HG03025 (cell line): Measurements from ENCODE around the gene AHSG.

Experiments
- ATAC-seq: cut with Tn5 transposase; IDR thresholded peaks from one replicate; pipeline ENCODE4 v1.9.1; 2021; ENCODE audit warnings: mild to moderate bottlenecking, moderate library complexity; ENCODE audit not compliant: unreplicated experiment, low FRiP score

Gene AHSG

DNA sequence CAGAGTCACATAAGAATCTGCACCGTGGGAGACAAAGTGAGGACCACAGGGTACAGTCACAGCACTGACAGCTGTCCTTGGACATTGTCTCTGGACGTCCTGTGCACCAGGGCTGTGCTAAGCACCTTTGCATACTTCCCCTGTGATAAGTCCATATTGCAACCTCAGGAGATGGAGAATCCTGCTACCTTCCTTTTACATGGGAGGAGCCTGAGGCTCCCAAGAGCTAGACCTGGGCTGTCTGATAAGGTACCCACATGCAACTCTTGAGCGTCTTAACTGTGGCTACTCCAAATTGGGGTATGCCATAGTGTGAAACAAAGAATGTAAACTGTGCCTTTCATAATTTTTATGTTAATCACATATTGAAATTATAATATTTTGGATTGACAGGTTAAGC is 24.8 kb downstream of the AHSG start:
- no peak for ATAC-seq

DNA sequence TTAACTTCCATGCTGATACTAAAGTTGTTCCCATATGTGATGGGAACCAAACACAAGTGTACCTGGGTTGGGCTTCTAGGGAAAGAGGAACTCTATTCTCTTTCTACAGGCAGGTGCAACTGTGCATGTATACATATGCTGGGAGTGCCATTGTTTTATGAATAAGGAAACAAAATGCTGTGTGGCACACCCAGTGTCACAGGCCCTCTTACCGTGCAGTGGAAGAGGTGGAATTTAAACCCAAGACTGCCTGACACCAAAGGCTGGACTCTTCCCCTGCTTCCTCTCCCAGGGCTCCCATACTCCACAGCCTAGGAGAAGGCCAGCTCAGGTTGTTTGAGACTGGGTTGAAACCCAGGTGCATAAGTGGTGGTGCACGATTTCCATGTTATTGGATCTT is 25.4 kb downstream of the AHSG start:
- ATAC-seq, result no peak

DNA sequence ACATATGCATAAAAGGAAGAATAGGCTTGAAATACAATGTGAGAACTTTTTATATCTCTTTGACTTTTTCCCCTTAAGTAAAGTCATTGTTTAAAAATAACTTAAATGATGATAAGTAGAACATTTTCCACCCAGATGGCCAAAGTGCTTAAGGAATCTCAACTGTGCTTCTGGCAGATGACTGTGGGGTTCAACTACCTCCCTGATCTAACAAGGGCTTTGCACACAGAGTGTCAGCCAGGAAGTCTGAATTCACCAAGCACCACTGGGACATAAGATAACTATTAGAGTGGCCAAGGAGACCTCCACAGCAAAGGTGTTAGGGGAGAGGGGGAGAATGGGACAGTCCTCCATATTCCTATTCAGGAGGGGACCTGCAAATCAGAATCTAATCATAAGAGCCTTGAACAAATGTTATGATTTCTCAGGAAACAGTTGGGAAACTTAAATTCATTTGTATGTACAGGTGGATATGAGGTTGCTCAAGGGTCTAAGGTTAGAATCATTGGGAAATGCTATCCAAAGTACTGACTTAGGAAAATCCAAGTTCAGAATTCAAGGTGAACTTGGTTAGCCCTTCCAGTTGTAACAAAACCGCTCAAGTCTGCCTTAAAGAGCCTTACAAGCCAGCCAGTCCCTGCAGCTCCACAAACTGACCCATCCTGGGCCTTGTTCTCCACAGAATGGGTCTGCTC is 27.1 kb downstream of the AHSG start, which contains the start of gene FETUB:
Gene FETUB, plus strand, starts transcription at position 622 of the 695 bp plus-strand sequence. Its CDS starts 62 bp downstream, at position 684.
- ATAC-seq, result no peak

DNA sequence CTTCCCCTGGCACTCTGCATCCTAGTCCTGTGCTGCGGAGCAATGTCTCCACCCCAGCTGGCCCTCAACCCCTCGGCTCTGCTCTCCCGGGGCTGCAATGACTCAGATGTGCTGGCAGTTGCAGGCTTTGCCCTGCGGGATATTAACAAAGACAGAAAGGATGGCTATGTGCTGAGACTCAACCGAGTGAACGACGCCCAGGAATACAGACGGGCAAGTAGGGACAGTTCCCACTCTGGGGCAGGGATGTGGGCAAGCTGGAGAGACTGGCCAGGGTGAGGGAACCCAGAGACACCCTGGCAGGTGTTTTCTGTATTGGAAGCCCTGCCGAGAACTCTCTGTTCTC is 27.6 kb downstream of the AHSG start:
- no peak for ATAC-seq

DNA sequence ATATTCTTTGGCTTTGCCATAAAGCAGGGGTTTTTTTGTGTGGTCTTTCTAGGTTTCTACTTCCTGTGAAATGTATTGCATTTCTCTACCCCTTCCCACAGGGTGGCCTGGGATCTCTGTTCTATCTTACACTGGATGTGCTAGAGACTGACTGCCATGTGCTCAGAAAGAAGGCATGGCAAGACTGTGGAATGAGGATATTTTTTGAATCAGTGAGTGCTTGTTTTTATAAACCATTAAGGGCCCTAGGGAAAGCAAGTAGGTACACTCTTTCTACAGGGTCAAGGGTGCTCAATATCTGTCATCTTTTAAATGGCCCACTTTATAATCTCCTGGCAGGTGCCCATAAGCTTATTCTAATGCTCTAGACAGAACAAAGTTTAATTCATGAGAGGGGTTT is 28.1 kb downstream of the AHSG start:
- no peak for ATAC-seq

DNA sequence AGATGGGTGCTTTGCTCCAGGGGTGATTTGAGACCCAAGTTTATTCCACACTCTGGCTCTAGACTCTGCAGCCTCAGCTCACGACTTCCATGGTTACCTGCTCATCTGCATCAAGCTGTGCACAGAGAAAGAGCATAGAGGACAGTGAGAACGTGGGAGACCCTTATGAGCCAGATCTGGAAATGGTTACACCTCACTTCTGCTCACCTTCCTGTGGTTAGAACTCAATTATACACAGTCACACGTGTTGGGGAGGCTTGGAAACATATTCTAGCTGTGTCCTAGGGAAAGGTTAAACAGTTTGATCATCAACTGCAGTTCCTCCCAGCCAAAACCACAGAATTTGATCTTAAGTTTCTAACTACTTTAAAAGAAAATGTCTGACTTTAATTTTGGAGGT is 29.2 kb downstream of the AHSG start:
- ATAC-seq, result no peak

DNA sequence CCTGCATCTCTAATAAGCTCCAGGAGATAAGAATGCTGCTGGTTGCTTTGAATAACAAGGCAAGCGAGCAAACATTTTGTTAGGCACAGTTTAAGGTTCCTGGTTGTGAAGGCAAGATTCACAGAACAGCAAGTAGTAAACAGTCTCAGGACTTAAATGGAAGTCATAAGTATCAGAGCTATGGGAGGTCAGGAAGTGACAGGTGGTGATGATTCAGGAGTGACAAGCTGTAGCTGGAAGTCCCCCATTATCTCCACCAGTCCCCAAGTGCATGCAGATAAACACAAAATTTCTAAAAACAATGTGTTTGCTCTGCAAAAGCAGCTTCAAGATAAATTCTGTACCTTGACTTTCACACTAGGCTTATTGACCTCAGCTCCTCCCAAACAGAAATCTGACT is 30.6 kb downstream of the AHSG start:
- no peak for ATAC-seq

DNA sequence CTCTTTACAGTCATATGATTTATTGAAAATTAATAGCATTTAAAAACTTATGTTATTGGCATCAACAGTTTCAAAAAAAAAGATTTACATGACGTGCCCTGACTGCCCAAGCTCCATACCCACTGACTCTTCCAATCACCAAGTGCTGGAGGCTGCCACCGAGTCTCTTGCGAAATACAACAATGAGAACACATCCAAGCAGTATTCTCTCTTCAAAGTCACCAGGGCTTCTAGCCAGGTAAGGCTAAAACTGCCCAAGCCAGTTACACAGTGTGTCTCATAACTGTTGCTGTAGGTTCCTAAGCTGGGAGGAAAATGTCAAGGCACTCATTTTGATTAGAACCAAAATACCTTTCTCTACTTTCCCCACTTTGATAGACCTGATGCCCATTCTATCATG is 31.8 kb downstream of the AHSG start:
- ATAC-seq, result no peak

DNA sequence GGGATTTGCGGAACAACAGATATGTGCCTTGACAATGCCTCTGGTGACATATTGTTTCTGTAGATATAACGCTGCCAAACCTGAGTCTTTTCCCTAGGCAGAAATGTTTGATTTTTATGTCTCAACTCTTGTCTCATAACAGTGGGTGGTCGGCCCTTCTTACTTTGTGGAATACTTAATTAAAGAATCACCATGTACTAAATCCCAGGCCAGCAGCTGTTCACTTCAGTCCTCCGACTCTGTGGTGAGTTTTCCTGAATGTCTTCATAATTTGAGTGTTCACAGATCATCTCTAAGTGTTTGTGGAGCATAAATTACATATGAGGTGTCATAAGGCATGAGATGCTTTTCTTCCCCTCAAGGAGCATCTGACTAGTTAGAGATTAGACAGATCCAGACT is 33.2 kb downstream of the AHSG start:
- ATAC-seq, result no peak

DNA sequence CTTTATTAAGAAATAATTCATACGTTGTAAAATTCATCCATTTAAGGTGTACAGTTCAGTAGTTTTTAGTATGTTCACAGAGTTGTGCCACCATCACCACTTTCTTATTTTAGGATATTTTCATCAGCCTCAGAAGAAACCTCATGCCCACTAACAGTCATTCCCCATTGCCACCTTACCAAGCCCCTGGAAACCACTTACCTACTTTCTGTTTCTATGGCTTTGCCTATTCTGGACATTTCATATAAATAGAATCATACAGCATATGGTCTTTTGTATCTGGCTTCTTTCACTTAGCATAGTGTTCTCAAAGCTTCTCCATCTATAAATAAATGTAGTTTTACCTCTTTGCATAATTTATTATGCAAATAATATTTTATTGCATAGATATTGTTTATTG is 34.0 kb downstream of the AHSG start:
- ATAC-seq, result no peak

DNA sequence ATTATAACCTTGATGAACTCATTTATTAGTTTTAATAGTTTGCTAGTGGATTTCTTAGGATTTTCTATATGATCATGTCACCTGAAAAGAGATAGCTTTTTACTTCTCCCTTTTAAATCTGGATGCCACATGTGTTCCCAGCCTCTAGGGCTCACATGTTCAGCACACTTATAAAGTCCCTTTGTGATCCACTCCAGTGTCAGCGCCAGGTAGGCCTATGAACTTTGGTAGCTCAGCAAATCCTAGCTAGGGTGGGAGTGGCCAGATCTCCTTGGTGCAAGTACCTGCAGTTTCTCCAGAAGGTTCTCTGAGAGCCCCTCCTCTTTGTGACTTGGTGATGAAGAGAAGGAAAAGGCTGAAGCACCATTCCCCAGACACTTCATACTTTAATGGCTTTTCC is 36.0 kb downstream of the AHSG start:
- ATAC-seq, result no peak

DNA sequence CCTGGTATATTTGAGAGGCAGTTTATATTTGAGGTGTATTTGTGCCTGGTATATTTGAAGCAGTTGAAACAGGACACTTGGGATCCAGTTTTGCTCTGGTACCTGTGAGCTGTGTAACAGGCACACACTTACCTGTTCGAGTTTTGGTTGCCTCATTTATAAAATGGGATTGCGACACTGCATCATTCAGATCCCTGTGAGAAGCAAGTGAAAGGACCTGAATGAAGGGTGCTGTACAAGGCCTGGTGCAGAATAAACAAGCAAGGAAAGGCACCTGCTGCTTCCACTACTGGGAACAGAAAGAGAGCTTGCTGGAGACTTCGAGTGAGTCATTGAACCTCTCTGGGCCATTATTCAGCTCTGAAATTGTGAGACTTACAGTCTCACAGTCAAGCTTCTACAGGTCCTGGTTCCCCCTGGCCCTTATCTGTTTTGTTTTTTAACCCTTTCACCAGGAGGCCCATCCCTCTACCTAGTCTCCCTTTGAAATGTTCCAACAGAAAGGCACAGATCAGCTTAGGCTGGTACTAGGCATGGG is 38.9 kb downstream of the AHSG start:
- ATAC-seq, result no peak

DNA sequence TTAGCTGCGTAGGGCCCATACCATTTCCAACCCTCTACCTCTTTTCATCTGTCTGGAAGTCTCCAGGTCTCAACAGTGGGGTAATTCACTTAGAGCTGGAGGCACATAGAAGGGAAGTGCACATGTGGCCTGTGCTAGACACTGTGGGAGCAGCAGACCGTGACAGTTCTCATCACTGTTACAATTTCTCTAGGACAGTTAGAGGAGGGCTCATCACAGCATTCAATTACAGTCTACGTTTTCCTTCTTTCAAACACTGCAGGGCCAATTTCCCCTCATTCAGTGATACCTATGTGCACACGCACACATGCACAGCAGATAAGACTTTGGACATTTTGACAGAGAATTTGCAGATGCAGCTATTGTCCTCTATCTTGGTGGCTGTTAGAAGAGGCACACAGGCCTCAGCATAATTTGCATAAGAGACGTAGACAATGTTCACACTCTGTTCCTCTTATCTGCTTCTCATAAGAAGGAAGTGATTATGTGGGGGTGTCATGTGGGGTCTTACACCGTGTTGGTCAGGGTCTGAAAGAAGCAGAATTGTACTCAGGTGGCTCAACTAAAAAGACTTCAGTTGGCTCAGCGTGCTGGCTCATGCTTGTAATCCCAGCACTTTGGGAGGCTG is 40.3 kb downstream of the AHSG start:
- peak; percentile 96 for ATAC-seq

DNA sequence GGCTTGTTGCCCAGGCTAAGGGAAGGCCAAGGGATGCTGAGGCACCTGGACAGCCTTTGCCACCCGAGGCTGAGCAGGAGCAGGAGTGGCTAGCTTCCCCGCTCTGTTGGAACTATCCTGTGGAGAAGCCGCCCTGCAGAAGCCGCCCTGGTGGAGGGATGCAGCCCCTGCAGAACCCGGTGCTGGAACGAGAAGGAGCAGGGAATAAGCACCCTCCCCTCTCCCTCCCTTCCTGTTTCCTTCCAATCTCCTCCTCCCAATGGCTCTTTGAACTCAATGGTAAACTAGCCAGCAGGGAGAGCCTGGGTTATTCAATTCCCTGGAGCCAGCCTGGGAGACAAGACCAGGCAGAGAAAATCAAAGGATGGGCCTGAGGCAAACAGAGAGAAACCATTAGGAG is 41.1 kb downstream of the AHSG start:
- no peak for ATAC-seq

DNA sequence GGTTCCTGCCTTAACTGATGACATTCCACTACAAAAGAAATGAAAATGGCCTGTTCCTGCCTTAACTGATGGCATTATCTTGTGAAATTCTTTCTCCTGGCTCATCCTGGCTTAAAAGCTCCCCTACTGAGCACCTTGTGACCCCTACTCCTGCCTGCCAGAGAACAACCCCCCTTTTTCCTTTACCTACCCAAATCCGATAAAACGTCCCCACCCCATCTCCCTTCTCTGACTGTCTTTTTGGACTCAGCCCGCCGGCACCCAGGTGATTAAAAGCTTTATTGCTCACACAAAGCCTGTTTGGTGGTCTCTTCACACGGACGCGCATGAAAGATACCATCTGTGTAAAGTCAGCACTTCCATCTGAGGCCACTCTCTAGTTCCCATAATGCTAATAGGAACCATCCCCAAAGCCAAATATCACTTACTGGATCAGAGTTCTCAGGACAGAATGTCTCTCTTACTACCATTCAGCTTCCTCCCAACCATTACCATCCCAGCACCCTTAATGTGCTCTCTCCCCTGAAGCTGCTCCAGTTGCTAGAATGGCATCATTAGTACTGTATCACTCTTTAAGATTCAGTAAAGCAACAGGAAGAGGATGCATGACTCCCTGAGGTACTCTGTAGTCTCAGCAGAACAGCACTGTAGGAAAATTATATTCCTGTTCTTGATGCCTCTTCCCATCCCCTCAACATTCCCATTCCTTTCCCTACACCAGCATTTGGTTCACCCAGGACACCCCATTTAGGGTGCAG is 50.7 kb downstream of the AHSG start:
- ATAC-seq, result no peak

DNA sequence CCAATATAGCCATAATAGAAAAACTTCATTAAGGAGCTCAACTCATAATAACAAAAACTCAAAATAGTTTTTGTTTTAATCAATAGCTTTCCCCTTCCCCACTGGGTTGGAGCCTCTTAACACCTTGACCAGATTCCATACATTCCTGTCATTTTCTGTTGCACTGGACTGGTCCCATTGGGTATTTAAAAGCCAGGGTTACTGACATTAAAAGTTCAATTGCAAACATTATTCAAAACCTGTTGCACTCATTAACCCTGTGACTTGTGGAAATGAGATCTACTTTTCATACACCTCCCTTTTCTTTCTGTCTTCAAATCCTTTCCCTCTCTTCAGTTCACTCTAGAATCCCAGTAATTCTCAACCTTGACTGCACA is 51.2 kb downstream of the AHSG start:
- no peak for ATAC-seq

DNA sequence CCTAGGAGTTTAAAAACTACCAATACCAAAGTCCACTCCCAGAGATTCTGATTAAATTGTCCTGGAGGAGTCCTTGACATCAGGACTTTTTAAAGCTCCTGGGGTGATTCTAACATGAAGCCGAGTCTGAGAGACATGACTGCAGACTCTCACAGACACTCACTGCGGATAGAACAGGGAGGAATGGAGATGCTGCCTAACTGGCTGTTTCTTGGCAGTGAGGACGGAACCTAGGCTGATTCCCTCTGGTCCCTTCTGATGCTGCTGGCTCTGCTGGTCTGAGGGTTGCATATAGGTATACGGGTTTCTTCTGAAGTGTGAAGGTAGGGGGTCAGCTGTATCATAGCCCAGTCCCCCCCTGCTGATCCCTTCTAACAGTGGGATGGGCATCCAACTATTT is 51.6 kb downstream of the AHSG start:
- ATAC-seq, result no peak

DNA sequence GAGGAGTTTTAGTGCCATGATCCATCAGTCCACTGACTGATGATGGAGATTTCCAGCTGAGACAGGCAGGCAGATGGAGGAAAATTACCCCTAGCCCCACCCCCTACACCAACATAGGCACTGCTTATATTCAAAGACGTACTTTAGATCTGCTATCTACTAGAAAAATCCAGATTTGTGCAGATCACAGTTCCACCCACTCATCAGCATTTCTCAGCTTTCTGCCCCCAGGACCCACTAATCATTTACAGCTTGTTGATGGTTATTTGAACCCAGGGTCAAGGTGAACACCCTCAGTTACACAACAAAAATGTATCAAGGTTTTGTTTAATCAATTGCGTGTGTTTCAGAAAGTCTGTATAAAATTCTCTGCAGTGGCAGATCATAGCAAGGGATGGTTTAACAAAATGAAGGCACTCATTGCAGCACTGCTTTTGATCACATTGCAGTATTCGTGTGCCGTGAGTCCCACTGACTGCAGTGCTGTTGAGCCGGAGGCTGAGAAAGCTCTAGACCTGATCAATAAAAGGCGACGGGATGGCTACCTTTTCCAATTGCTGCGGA is 52.8 kb downstream of the AHSG start, which contains the start of gene HRG:
Gene HRG, plus strand, starts transcription at position 390 of the 564 bp plus-strand sequence. Its CDS starts 18 bp downstream, at position 408.
- no peak for ATAC-seq

DNA sequence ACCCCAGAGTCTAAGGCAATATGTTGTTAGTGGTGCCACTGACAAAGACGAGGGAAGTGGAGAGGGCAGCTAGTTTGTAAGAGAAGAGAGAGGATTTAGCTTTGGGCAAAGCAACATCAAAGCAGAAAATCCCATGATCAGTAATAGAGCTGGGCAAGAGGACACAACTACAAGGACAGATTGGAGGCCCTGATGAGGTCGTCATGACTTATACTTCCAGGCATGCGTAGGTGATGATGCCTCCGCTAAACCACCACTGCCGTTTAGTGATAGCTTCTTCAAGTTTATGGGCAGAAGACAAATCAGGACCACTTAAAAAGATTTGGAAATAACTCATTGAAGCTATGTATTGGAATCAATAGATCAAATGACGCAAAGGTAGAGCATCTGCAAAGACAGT is 55.6 kb downstream of the AHSG start:
- no peak for ATAC-seq

DNA sequence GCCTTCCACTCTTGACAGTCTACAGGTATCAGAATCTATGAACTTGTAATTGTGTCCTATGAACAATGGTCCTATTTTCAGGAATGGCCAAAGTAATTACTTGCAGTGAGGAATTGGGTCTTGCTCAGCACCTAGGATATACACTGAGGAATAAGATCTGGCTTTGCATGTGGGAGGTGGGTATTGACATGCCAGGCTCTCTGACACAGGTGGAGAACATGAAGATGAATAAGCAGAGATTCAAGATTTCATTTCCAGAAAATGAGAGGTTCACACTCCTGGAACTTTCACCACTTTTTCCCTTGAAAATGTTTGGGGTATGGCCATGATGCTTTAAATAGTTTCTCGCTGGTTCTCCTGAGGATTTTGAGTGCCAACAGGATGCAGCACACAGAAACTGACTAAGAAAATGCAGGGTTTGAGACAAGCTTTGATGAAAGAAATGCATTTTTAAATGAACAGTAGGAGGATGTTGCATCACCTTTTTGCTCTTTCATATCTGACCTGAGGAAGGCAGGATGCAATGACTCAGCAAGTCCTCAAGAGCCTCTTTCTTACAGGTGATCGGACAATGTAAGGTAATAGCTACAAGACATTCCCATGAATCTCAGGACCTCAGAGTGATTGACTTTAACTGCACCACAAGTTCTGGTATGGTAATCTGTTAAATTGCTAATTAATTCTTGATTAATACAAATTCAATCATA is 56.7 kb downstream of the AHSG start:
- no peak for ATAC-seq

DNA sequence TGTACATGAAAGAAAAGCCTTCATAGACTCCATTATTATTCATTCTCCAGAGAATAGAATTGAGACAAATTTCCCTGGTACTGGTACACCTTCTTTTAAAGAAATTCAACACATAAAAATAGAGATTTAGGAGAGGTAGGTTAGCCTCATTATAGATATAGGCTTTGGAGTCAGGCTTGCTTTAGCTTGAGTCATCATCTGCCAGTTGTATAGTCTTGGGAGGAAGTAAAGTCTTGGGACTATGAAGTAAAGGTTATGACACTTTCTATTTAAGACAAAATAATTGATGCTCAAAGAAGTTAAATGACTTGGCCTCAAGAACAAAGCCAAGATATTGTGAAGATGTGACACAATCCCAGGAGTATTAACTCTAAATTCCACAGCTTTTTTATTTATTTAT is 57.3 kb downstream of the AHSG start:
- no peak for ATAC-seq
